ENCODE results near the gene BEX5.
"Not testable (repeated sequence)": the region's sequence is repeated elsewhere in the genome, so short reads cannot be mapped to it uniquely, and the experiment has no call there.

BEX5 gene

DNA sequence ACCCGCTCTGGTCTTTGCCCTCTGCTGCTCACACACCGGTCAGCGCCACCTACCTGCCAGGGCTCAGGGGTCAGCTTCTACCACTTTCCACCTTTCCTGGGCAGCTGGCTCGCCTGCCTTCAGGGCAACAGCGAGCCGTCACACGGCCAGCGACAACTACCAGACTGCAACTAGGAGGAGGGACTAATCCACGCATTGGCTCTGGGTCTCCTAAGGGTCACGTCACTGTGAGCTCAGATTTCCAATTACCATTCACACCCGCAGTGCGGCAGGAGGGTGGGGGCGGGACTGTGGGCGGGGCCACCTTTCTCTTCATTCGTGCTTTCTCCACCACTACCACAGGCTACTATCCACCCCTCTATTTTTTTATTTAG is at the start of gene BEX5:
BEX5 (minus strand) TSS at position 172 of the 374 bp plus-strand sequence. CDS start 1,712 bp downstream, outside the sequence.
- peak; percentile 33 for DNase-seq

DNA sequence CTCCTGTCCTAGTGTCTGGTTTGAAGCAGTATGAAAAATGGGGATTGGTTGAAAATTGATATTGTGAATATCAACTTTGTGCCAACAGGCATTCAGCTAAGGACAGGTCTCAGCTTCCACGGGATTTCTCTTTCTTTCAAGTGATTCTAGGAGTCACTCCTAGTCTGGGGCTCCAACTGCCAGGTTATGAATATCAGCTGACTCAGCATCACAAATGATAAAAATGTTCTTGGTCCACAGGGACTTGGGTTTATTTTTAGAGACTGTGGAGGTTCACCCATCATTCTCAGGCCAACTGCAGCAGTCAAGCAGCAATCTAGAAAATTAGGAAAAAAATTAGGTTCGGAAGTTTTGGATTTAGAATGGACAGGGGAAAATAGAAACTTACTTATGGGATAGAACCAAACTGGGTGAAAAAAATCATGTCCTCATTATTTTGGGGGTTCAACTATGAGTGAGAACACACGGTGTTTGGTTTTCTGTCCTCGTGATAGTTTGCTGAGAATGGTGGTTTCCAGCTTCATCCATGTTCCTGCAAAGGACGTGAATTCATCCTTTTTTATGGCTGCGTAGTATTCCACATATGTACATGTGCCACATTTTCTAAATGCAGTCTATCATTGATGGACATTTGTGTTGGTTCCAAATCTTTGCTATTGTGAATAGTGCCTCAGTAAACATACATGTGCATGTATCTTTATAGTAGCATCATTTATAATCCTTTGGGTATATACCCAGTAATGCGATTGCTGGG is 30.4 kb upstream of the BEX5 start:
- no peak for DNase-seq

DNA sequence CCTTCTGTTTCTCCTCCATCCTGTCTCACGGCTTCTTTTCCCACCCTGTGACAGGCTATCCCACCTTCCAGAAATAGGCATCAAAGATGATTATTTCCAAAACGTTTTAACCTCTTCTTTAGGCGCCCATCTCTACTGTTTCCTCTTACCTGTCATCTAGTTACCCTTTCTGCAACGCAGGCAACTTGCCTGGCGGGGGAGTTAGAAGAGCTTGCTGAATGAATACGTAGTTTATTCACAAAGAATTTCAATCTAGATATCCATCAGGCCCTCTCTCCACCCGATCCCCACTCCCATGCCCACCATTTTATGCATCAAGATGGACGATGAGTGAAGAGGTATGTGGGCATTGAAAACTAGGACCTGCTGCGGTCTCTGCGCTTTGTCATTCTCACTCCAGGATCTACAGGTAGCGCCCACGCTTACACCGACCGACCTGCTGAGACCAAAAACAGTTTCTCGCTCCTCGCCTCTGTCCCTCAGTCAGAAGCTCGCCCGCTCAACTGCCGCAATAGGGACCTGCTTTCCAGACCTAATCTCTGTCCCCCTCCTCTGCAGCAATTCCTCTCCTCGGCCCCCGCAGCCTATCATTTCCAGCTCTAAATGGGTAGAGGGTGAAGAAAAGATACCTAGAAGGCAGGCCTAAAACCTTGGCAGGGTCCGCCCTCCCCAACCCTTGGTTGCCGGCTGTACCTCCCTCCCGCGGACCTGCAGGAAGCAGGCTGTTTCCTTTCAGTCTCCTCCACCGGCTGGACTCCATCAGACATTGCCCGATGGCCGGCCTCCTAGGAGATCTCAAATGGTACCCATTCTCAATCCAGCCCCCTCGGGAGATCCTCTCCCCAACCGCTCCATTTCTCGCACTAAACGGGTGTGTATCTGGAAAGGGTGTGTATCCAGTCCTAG is 624 bp downstream of the BEX5 start:
- DNase-seq = no peak

DNA sequence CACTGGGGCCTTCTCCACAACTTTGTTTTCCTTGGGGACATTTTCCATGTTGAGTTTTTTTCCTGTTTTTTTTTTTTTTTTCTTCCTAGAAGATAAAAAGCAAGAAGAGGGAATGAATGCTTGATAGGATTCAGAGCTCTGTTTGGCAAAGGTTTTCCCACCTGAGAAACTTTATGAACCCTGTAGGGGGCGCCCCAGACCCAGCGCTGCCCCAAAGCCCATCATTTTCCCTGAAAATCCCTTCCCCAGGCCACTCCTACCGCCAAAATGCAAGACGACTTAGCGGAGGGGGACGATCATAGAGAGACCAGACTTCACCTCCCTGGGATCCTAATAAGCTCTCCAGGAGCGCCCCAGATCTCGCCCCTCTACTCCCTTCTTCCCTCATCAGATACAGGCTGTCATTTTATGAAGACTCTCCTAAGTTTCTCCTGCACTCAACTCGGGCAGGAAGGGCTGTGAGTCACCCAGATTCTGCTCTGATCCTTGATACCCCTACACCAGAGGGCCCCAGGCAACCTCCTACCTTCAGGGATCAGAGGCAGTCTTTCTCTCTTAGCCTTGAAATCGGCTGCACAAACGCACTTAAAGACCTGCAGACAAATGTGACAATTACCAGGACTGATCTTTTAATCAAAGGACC is 1.4 kb downstream of the BEX5 start:
- no peak for DNase-seq

DNA sequence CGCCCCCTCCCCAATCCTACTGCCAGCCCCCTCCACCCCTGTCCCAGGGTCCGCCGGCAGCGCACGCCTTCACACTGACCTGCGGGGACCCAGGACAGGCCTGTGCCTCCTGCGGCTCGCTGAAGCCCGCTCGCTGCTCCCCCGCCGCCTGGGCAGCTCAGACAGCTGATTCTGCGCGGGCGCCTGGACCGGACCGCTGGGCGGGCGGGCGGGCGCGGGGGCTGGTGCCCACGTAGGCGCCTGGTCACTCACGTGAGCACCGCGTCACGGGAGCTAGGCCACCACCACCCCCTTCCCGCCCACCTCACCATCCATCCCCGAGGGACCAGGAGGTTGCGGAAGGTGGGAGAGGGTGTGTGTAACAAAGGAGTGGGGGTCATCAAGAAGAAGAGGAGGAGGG is 13.5 kb downstream of the BEX5 start, which contains the start of gene TCEAL6:
TCEAL6 (minus strand) TSS at position 208 of the 400 bp plus-strand sequence.
- not testable (repeated sequence) for DNase-seq

DNA sequence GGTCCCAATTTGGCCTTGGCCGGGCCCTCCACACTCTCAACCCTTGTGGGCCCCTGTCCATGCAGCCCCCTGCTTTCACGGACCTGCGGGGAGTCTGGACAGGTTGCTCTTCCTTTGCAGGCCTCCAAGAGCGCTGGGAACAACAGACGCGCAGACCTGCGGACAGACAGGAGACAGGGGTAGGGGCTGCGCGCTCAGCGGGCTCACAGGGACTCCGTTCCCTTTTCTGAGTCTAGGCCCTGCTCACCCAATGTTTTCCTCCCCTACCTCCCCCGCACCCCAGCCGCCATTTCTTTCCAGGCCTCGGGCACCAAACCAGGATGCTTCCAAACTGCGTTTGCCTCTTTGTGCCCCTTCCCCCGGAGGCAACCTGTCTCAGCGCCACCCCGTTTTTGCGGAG is 14.1 kb downstream of the BEX5 start:
- DNase-seq = not testable (repeated sequence)

DNA sequence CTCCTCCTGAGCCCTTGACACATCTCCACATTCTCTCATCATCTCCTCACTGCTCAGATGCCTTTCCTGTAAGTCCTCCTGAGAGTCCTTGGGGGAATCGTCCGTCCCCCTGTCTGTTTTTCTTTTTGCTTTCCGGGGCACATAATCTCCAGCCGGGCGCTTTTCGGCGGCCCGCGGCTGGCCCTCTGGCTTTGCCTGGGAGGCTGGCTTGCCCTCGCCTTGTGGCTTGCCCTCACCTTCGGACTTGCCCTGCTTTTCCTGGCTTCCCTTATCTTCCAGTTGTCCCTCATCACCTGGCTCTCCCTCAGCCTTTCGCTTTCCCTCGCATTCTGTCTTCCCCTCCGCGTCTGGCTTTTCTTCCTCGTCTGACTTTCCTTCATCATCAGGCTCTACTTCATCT is 14.9 kb downstream of the BEX5 start:
- DNase-seq = not testable (repeated sequence)

DNA sequence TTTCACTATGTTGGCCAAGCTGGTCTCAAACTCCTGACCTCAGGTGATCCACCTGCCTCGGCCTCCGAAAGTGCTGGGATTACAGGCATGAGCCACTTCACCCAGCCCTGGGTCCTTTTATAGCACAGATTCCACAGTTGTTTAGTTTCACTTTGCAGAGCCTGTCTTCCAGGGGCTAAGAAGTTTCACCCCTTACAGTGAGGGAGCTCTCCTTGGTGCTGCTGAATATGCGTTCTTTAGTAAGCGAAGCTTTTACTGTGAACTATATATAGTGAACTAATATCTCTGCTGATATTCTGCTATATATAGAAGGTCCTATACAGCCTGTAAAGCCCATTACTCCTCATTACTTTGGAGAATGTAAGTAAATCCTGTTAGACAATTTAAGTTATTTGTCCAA is 17.7 kb downstream of the BEX5 start:
- DNase-seq = peak; percentile 3

DNA sequence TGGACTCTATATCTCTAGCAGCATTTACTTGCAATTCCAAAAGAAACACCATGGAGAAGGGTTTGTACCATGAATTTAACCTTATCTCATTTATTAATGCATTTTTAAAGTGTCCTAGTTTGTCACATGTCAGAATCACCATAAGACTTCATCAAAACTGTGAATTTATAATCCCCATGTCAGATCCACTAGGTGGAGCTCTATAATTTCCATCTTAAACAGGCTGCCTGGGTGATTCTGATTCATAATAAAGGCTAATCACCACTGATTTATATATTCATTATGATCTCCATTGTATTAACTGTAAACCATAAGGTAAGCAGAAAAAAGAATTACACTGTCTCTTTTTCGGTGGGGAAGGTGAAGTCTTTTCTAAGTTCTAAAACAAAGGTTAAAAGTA is 26.3 kb downstream of the BEX5 start:
- DNase-seq = no peak

DNA sequence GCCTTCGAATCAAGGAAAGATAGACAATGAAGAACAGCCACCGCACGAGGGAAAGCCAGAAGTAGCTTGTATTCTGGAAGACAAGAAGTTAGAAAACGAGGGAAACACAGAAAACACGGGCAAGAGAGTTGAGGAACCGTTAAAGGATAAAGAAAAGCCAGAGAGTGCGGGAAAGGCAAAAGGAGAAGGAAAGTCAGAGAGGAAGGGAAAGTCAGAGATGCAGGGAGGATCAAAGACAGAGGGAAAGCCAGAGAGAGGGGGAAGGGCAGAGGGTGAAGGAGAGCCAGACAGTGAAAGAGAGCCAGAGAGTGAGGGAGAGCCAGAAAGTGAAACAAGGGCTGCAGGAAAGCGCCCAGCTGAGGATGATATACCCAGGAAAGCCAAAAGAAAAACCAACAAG is 28.9 kb downstream of the BEX5 start:
- no peak for DNase-seq

DNA sequence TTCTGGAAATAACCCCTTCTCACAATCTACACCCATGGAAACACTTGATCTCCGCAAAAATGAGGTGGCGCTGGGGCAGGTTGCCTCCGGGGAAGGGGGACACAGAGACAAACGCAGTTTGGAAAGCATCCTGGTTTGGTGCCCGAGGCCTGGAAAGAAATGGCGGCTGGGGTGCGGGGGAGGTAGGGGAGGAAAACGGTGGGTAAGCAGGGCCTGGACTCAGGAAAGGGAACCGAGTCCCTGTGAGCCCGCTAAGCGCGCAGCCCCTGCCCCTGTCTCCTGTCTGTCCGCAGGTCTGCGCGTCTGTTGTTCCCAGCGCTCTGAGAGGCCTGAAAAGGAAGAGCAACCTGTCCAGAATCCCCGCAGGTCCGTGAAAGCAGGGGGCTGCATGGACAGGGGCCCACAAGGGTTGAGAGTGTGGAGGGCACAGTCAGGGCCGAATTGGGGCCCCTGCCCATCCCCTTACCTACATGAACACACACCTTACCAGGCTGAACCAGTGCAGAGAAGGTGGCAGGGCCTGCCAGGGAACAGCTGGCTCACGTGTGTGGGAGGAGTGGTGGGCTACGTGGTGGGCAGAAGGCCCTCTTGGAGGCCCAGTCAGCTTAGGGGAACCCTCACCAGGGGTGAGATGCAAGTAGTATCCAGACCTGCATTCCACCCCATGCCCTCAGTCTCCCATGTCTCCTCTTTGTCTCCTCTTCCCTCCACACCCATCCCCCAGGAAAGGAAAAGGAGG is 29.5 kb downstream of the BEX5 start:
- not testable (repeated sequence) for DNase-seq

DNA sequence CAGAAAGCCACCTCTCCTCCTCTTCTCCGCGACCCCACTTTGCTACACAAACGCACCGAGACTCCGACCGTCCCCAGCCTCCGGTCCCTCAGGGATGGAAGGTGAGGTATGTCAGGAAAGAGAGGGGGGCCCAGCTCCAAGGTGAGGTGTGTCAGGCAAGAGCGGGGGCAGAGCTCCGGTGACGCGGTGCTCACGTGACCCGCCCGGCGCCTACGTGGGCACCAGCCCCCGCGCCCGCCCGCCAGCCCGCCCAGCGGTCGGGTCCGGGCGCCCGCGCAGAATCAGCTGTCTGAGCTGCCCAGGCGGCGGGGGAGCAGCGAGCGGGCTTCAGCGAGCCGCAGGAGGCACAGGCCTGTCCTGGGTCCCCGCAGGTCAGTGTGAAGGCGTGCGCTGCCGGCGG is 30.3 kb downstream of the BEX5 start, which contains the start of gene TCEAL2:
TCEAL2 (plus strand) TSS at position 244 of the 400 bp plus-strand sequence. CDS start 1,152 bp downstream, outside the sequence.
- DNase-seq = not testable (repeated sequence)

DNA sequence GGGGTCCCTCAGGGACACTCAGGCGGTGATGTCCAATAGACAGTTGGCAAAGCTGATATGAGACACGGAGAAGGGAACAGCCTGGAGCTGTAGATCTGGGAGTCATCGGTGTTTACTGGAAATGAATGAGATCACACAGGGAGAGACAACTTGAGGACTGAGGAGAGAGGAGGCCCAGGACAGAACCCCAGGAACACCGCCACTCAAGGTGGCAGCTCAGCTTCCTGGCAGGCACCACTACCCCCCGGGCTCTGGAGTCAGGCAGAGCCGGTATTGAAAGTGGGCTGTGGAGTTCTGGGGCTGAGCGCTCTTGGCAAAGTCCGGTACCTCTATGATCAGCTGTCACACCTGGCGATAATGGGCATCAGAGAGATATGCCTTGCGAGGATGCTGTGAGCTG is 30.8 kb downstream of the BEX5 start:
- DNase-seq = not testable (repeated sequence)

DNA sequence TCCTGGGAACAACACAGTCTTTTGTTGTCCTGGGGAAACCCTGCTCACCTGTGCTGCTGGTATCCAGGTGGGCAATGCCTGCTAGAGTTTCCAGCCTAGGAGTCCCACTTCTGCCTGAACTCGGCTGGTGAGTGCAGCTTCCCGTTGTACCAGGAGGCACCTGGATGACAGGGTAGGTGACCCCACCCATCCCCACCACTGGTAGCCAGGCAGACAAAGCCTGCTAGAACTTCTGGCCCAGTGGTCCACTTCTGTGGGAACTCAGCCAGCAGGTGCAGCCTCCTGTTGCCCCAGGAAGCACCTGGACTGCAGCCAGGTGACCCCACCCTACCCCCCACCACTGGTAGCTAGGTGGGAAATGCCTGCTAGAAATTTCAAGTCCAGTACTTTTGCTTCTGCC is 40.0 kb downstream of the BEX5 start:
- DNase-seq = no peak

DNA sequence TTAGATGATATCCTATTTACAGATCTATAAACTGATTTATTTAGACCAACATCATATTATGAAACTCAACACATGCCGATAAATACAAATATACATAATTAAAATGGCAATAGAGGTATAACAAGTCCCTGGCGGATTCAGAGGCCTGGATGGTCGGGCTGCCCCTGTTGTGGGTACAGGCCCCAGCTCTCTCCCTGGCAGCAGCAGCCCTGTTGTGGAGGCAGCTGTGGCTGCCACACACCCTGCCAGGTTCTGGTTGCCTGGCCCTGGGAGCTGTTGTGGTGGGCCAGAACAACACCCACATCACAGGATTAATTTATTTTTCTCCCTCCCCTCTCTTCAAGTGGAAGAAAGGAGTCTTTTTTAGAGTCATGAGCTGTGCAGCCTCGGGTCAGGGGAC is 42.4 kb downstream of the BEX5 start:
- DNase-seq = no peak

All from RPMI8226 (cell line).